Measurements from ENCODE around the gene KRT40.
"Not testable (repeated sequence)": the region's sequence is repeated elsewhere in the genome, so short reads cannot be mapped to it uniquely, and the experiment has no call there.

Gene KRT40

GRCh38 chr17:40984226-40984625 lies at the start of gene KRT40:
KRT40 (minus strand) TSS chr17:40984326; CDS start chr17:40984273, 53 bp downstream.
- DNase-seq (ENCODE audit: low read depth) = no peak

GRCh38 chr17:41029633-41030245 lies 45.6 kb upstream of the KRT40 start, which contains the start of gene KRTAP1-4:
KRTAP1-4 (minus strand) TSS chr17:41030195; CDS start chr17:41030078, 117 bp downstream.
- no peak for DNase-seq (ENCODE audit: low read depth)

- DNase-seq (ENCODE audit: low read depth) = no peak
Observed at GRCh38 chr17:41026715-41027471, 42.8 kb upstream of the KRT40 start, which contains the start of gene KRTAP1-5. KRTAP1-5 (minus strand) TSS chr17:41027208; CDS start chr17:41027155, 53 bp downstream.

GRCh38 chr17:41024697-41025096 lies 40.6 kb upstream of the KRT40 start:
- DNase-seq (ENCODE audit: low read depth) = no peak

DNA sequence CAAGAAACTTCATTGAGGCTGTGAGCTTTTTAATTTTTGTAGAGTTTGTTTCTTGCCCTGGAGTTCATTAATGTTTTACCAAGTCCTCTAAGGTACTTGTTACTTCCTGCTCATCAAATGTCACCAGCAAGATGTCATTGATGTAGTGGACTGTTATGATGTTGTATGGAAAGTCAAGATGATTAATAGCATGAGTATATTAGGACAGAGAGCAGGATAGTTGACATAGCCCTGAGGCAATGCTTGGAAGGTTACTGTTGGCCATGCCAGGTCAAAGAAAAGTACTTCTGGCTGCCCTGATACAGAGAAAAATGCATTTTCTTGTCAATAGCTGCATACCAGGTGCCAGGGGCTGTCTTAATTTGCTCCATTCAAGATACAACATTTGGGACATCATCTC lies 36.2 kb upstream of the KRT40 start:
- DNase-seq (ENCODE audit: low read depth) = no peak

GRCh38 chr17:41019415-41019814 lies 35.3 kb upstream of the KRT40 start:
- no peak for DNase-seq (ENCODE audit: low read depth)

DNA sequence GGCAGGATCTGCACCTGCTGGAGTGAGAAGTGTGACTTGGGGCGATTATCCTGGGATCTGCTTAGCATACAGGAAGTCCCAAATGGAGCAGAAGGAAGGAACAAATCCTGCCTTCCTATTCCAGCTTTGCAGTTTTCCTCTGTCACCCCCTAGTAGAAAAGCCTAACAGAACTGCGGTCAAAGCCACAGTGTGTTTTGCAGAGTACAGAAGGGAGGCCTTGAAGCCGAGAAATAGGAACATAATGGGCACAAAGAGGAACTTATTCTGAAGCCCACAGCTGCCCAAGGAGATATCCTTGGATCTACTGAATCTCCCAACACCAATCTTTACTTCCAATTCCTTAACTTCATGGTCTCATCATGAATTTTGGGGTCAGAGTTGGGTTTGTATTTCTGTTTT lies 34.4 kb upstream of the KRT40 start:
- DNase-seq (ENCODE audit: low read depth) = no peak

- DNase-seq (ENCODE audit: low read depth) = no peak
Observed at GRCh38 chr17:41016578-41017215, 32.6 kb upstream of the KRT40 start.

DNA sequence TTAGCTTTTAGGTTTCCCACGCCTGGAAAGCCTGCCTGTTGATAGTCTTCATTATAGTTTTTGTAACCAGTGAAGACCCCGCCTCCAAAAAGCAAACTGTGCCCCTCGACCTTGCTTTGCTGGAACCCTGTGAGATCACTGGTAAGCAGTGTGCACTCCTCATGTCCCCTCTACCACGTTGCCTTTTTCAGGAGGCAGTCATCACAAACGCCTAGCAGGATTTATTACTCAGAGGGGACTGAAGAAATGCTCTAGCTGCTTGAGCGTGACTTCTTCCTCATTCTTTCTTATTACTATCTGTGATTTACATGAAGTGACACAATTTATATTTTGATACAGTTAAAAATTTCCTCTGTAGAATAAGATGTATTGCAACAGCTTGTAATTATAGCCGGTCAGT lies 31.3 kb upstream of the KRT40 start:
- no peak for DNase-seq (ENCODE audit: low read depth)

DNA sequence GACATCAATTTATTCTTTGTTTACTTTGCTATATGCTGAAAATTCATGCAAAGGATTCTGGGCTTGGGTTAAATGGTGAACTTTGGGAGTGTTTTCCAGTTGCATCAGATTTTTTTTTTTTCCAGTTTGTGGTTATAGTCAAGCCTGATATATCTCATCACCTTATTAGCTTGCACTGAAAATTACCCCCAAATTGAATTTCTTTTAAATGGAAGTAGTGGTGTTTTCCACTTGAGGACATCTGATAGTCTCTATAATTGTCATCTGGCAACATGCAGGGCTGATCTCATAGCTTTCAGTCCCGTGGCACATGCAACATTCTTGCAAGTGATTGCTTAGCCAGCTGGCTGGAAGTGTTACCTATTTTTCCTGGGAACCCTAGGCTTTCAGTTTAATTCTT lies 29.5 kb upstream of the KRT40 start:
- DNase-seq (ENCODE audit: low read depth) = no peak

GRCh38 chr17:41013181-41013580 lies 29.1 kb upstream of the KRT40 start:
- no peak for DNase-seq (ENCODE audit: low read depth)

- DNase-seq (ENCODE audit: low read depth) = no peak
Observed at GRCh38 chr17:41012326-41013120, 28.4 kb upstream of the KRT40 start.

DNA sequence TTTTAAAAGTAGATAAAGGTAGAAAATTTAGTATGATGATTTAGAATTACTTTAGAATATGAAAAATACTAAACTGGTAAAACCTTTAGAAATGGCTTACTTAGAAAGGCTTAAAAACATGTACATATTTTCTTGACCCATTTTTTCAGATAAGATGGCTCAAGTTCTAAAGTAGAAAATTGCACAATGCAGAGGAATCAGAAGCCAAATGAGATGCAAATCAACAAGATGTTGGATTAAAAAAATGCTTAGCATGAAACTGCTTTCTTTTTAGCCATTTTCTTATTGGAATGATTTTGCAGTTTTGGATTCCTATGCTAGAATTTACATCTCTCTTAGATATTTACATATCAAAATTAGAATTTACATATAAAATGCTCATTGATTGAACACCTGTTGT lies 26.3 kb upstream of the KRT40 start:
- DNase-seq (ENCODE audit: low read depth) = no peak

DNA sequence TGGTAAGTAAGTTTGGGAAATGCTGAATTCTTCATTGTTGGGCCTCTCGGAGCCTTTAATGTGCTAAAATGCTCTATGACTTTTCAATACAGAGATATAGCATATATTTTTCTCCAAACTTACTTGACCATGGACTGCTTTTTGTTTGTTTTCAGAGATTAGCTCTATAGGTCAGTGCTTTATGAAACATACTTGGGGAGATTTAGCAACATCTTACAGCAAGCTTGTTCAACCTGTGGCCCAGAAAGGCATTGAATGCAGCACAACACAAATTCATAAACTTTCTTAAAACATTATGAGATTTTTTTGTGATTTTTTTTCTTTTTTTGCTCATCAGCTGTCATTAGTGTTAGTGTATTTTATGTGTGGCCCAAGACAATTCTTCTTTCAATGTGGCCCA lies 25.8 kb upstream of the KRT40 start:
- DNase-seq (ENCODE audit: low read depth) = no peak

DNA sequence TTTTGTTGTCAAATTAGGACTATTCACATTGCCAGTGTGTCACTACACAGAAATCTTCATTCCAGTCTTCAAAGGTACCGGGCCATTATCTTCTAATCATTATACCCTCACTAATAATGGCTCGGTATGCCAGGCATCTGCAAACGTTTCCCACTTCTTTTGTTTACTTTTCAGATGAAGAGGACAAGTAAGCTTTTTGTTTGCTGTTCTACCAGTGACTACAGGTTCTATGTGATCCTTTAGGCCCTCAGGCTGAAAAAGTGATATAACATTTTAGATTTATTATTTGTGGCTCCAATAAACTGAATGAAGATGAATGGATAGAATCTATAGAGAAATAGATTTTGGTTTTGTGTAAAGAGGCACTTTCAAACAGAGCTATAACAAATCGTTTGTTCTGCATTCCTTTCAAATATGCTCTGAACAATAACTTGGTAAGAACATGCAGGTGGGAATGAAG lies 25.2 kb upstream of the KRT40 start:
- DNase-seq (ENCODE audit: low read depth) = no peak

DNA sequence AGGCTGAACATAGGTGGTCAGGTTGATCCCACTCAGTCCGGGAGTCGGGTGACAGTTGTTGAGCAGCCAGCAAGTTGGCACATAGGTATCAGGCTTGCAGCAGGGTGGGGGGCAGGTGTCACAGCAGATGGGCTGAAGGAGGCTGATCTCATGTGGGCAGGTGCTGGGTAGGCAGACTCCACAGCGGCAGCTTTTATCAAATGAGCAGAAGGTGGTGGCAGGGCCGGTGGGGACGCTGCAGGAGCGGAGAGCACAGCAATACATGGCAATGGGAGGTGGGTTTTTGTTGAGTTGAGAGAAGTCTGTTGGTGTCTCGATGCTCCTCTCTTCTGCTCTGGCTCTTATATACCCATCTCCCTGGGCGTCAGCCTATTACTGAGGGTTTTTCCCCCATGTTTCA lies 24.7 kb upstream of the KRT40 start, which contains the start of gene KRTAP3-1:
TSS of gene KRTAP3-1 (minus strand) at position 318 of the 400 bp plus-strand sequence. CDS start at position 264, 54 bp downstream.
- DNase-seq (ENCODE audit: low read depth) = no peak

GRCh38 chr17:41004397-41004796 lies 20.3 kb upstream of the KRT40 start:
- no peak for DNase-seq (ENCODE audit: low read depth)

- DNase-seq (ENCODE audit: low read depth) = no peak
Observed at GRCh38 chr17:41003926-41004325, 19.8 kb upstream of the KRT40 start.

DNA sequence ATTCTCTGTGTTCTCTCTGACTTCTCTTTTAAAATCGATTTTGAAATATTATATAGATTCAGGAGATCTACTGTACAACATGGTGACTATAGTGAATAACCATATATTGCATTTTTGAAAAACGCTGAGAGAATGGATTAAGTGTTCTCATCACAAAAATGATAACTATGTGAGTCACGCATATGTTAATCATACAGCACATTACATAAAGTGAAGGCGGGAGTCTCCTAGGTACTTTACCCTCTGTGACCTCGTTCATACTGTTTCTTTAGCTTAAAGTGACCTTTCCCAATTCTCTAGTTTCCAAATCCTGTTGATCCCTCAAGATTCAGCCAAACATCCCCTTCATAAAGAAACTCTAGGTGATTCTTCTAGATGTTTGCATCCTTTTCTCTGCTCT lies 18.7 kb upstream of the KRT40 start:
- no peak for DNase-seq (ENCODE audit: low read depth)

- DNase-seq (ENCODE audit: low read depth) = no peak
Observed at GRCh38 chr17:41001795-41002194, 17.7 kb upstream of the KRT40 start.

GRCh38 chr17:40999563-40999962 lies 15.4 kb upstream of the KRT40 start, which contains the start of gene KRTAP3-2:
KRTAP3-2 (minus strand) TSS chr17:40999906; CDS start chr17:40999853, 53 bp downstream.
- not testable (repeated sequence) for DNase-seq (ENCODE audit: low read depth)

DNA sequence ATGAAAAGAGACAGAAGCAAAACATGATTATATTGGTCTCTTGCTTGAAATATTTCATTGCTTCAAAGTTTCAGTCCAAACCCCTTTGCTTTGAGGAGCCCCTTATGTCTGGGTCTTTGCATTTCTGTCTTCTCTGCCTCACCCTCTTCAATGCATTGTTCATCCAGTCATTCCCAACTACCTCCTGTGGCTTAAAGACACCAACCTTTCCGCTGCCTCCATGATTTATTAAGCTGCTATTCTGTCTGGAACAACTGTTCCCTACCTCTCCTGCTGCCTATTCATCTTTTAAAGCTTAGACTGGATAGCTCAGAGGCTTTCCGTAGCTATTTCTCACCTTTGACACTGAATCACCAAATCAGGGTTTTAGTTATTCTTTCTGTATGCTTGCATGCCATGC lies 13.2 kb upstream of the KRT40 start:
- DNase-seq (ENCODE audit: low read depth) = no peak

Data from activated gamma-delta T cell treated with anti-CD3 and anti-CD28 coated beads, Interleukin-2, amount 50 U/mL, for 16 hours (primary cell).